HG03280 (cell line): ENCODE data around the gene HSPB9.

Experiments
- ATAC-seq: cut with Tn5 transposase; IDR thresholded peaks from one replicate; pipeline ENCODE4 v1.9.1; 2021; ENCODE audit warnings: mild to moderate bottlenecking, moderate library complexity; ENCODE audit not compliant: unreplicated experiment

HSPB9 gene

GRCh38 chr17:42098730-42099399 lies 23.7 kb upstream of the HSPB9 start:
- no peak for ATAC-seq

- no peak for ATAC-seq
Observed at GRCh38 chr17:42101513-42102292, 20.9 kb upstream of the HSPB9 start.

- ATAC-seq: no peak
Observed at GRCh38 chr17:42103221-42103954, 19.2 kb upstream of the HSPB9 start.

GRCh38 chr17:42104264-42104663 lies 18.3 kb upstream of the HSPB9 start:
- ATAC-seq: no peak

- no peak for ATAC-seq
Observed at GRCh38 chr17:42106009-42106408, 16.6 kb upstream of the HSPB9 start.

GRCh38 chr17:42107124-42107523 lies 15.5 kb upstream of the HSPB9 start:
- ATAC-seq: no peak

GRCh38 chr17:42107597-42108576 lies 14.7 kb upstream of the HSPB9 start:
- ATAC-seq: peak; percentile 73

- no peak for ATAC-seq
Observed at GRCh38 chr17:42109086-42109485, 13.5 kb upstream of the HSPB9 start.

GRCh38 chr17:42110301-42111264 lies 12.0 kb upstream of the HSPB9 start:
- no peak for ATAC-seq

- no peak for ATAC-seq
Observed at GRCh38 chr17:42111265-42111636, 11.4 kb upstream of the HSPB9 start.

GRCh38 chr17:42111871-42112551 lies 10.6 kb upstream of the HSPB9 start:
- peak; percentile 2 for ATAC-seq

- peak; percentile 65 for ATAC-seq
Observed at GRCh38 chr17:42112552-42113176, 9.9 kb upstream of the HSPB9 start, which contains the start of gene DHX58. DHX58 (minus strand) TSS chr17:42112714; CDS start chr17:42111892, 822 bp downstream.

GRCh38 chr17:42113293-42114069 lies 9.1 kb upstream of the HSPB9 start:
- ATAC-seq: no peak

- no peak for ATAC-seq
Observed at GRCh38 chr17:42114118-42114517, 8.5 kb upstream of the HSPB9 start.

- ATAC-seq: no peak
Observed at GRCh38 chr17:42116705-42117396, 5.8 kb upstream of the HSPB9 start.

GRCh38 chr17:42117397-42118125 lies 5.0 kb upstream of the HSPB9 start:
- no peak for ATAC-seq
